ENCODE results near the gene UBR3.

DNA sequence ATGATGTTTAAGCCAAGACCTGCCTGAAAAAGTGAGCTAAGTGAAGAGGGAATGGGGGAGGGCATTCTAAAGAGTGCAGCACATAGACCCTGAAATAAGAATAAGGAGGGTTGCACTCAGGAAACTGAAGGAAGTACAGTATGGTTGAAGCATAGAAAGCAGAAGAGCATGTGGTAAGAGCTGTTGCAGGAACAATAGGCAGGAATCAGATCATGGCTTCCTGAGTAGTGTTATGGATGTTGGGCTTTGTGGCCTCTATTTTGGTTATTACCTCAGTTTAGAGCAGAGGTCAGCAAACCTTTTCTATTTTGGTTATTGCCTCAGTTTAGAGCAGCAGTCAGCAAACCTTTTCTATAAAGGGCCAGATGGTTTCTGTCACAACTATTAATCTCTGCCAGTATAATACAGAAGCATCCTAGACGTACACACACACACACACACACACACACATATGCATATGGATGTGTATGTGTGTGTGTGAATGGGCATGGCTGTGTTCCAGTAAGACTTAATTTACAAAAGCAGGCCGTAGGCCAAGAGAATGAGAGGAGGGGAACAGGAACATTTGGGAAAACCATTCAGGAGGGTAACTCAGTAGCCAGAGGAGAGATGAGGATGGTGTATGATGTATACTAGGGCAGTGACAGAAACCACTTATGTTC, 259.6 kb downstream of the UBR3 start:
- TF ChIP-seq ZBTB7A (IDR thresholded peaks at IDR 0.05; ENCODE audit: low read depth) (no peak), RAD21 (IDR thresholded peaks at IDR 0.05; ENCODE audit: low read depth) (no peak), EGR1 (IDR thresholded peaks at IDR 0.05) (no peak), TAF1 (IDR thresholded peaks at IDR 0.05; ENCODE audit: low read depth) (no peak), CEBPB (IDR thresholded peaks at IDR 0.05) (no peak), FOXM1 (IDR thresholded peaks at IDR 0.05; ENCODE audit: borderline replicate concordance, low read depth) (no peak), TCF12 (IDR thresholded peaks at IDR 0.05; ENCODE audit: low read depth) (no peak), EP300 (IDR thresholded peaks at IDR 0.05; ENCODE audit: borderline replicate concordance) (no peak)
- TF ChIP-seq, protein P1, sequence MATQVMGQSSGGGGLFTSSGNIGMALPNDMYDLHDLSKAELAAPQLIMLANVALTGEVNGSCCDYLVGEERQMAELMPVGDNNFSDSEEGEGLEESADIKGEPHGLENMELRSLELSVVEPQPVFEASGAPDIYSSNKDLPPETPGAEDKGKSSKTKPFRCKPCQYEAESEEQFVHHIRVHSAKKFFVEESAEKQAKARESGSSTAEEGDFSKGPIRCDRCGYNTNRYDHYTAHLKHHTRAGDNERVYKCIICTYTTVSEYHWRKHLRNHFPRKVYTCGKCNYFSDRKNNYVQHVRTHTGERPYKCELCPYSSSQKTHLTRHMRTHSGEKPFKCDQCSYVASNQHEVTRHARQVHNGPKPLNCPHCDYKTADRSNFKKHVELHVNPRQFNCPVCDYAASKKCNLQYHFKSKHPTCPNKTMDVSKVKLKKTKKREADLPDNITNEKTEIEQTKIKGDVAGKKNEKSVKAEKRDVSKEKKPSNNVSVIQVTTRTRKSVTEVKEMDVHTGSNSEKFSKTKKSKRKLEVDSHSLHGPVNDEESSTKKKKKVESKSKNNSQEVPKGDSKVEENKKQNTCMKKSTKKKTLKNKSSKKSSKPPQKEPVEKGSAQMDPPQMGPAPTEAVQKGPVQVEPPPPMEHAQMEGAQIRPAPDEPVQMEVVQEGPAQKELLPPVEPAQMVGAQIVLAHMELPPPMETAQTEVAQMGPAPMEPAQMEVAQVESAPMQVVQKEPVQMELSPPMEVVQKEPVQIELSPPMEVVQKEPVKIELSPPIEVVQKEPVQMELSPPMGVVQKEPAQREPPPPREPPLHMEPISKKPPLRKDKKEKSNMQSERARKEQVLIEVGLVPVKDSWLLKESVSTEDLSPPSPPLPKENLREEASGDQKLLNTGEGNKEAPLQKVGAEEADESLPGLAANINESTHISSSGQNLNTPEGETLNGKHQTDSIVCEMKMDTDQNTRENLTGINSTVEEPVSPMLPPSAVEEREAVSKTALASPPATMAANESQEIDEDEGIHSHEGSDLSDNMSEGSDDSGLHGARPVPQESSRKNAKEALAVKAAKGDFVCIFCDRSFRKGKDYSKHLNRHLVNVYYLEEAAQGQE (IDR thresholded peaks at IDR 0.05; ENCODE audit: low read depth), result no peak
